Mucosa of descending colon (tissue), 3 donors: Measurements from ENCODE around the gene RASSF5. TPM values are rescaled to one million over a fixed set of nuclear protein-coding genes. Genes with fewer than 3 reads are reported as not detected.

Experiments used
- ATAC-seq: fragments of 200-7000 bp; cut with Tn5 transposase; one replicate; pipeline ENCODE4 v1.9.1; 2020; ENCODE audit warnings: mild to moderate bottlenecking, moderate library complexity
- DNase-seq, 3 donors: peaks; one replicate each; pipeline ENCODE4 v3.0.0-alpha.2; 2020
- H3K36me3 ChIP-seq: fragments of 200-600 bp; one replicate; pipeline ENCODE4 v1.8.0; 2021; ENCODE audit warnings: low read depth, mild to moderate bottlenecking
- H3K4me1 ChIP-seq: fragments of 200-600 bp; one replicate; pipeline ENCODE4 v1.8.0; 2021; ENCODE audit warnings: low read depth, mild to moderate bottlenecking
- H3K4me3 ChIP-seq: fragments of 200-600 bp; one replicate; pipeline ENCODE4 v1.8.0; 2021; ENCODE audit warnings: mild to moderate bottlenecking
- H3K9me3 ChIP-seq: fragments of 200-600 bp; one replicate; pipeline ENCODE4 v1.8.0; 2021; ENCODE audit warnings: mild to moderate bottlenecking
- intact Hi-C, 2 donors: fragments of 100-400 bp; cut with DNase I in 1 of 2; cut with micrococcal nuclease in 1 of 2; formaldehyde crosslinking; loops; one replicate each; pipeline versions ENCODE4 v1.11.0 to v1.11.1; 2022; cut with DNase I, micrococcal nuclease
- total RNA-seq, 3 donors: library from RNA; stranded (reverse); fragmentation: NEBNext Ultra II Directional in 2 of 3; extraction: Animal tissue kit (Norgen Biotek cat#: 25700) in 2 of 3; gene quantifications; one replicate each; pipeline versions ENCODE4 v1.2.1 to v1.2.4, GENCODE V29; 2021 to 2023
- TF ChIP-seq, protein P1 (sequence below): fragments of 200-600 bp; IDR thresholded peaks from one replicate; pipeline ENCODE4 v1.8.0; 2022; ENCODE audit warnings: antibody characterized with exemption, mild to moderate bottlenecking
- donor health status: DM: no; HTN: no; CAD: no; lungs with moderate emphysema.
- donor health status: DM: no; HTN: no; CAD: no.
- donor health status: DM: no; HTN: yes; CAD: no.

Gene RASSF5
- total RNA-seq, 3 donors from 2014 or later, result 5.3 to 7.6 (median 5.8) TPM

DNA sequence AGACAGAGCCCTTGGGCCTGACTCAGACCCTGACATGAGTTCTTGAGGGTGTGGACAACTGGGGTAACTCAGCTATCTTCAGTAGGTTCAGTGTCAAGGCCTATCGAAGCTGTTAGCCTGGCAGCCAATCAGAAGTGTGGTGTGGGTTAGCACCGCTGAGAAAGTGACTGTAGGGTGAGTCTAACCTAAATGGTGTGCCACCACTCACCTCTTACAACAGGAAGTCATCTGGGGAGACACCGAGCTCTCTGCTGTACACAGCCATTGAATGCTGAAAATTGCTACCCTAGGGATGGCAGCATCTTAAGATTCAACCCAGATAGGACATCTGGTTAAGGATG, 44.6 kb downstream of the RASSF5 start:
- Histone ChIP-seq H3K36me3 (no peaks in the 10 kb centered on the region), H3K4me1 (peaks cover 8% of the 10 kb centered on the region), H3K4me3 (no peak overlapping the region), H3K9me3 (no peaks in the 10 kb centered on the region)
- ATAC-seq, result peak; percentile 66
- TF ChIP-seq, protein P1, sequence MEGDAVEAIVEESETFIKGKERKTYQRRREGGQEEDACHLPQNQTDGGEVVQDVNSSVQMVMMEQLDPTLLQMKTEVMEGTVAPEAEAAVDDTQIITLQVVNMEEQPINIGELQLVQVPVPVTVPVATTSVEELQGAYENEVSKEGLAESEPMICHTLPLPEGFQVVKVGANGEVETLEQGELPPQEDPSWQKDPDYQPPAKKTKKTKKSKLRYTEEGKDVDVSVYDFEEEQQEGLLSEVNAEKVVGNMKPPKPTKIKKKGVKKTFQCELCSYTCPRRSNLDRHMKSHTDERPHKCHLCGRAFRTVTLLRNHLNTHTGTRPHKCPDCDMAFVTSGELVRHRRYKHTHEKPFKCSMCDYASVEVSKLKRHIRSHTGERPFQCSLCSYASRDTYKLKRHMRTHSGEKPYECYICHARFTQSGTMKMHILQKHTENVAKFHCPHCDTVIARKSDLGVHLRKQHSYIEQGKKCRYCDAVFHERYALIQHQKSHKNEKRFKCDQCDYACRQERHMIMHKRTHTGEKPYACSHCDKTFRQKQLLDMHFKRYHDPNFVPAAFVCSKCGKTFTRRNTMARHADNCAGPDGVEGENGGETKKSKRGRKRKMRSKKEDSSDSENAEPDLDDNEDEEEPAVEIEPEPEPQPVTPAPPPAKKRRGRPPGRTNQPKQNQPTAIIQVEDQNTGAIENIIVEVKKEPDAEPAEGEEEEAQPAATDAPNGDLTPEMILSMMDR, result no peak
- DNase-seq, result peak in 1 of 3 donors; percentile 29
- intact Hi-C loops, result no loop called here

DNA sequence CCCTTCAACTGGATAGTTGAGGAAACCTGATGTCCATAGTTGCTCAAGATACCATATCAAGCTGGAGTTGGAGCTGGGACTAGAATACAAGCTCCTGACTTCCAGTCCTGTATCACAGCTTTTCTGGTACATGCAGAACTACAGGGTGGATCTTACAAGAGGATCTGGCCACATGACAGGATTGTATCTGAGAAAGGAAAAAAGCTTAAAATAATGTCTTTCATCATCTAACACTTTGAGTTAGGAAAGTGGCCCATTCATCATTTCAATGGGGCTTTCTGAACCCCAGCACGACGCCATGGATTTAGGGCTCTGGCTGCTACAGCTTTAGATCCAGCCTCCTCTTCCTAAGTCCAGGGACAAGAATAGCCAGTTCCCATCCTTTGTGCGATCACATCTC, 46.9 kb downstream of the RASSF5 start:
- Histone ChIP-seq H3K4me1 (peaks cover 23% of the 10 kb centered on the region), H3K9me3 (no peaks in the 10 kb centered on the region), H3K36me3 (no peaks in the 10 kb centered on the region), H3K4me3 (no peak overlapping the region)
- TF ChIP-seq, protein P1, result no peak
- intact Hi-C loops, result no loop called here
- ATAC-seq, result no peak
- no peak for DNase-seq

DNA sequence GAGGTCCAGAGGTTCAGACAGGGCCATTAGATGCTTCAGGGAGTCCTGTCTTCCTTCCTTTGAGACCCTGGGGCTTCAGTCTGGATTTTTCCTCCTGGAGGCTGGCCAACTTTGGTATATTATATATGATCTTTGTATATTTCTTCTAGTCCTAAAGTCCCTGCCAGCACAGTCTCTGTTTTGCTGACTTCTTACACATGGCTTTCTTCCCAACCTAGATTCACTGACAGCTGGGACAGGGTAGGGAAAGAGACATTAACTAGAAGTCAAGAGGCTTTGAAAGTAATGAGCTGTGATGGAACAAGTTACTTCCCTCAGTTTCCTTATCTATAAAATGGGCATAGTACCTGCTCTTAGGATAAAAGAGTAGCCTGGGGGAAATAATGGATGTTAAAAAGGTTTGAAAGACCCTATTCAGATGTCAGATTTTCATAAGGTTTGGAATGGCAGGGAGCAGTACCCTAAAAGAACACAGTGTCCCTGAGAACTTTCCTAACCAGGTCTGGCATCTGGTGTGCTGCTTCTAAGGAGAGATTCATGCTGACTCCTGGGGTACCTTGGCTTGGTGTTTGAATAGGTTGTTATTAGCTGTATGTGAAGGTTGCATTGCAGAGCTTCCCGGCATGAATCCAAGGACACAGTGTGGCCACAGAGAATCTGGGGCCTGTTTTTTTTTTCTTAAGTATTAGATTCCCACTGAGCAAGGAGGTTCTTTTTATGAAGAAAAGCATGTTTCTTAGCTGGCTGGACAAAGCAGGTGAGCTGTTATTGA, 47.6 kb downstream of the RASSF5 start:
- Histone ChIP-seq H3K4me3 (no peak overlapping the region), H3K4me1 (peaks cover 28% of the 10 kb centered on the region), H3K36me3 (no peaks in the 10 kb centered on the region), H3K9me3 (no peaks in the 10 kb centered on the region)
- intact Hi-C loops, result no loop called here
- DNase-seq, result no peak
- ATAC-seq, result no peak
- TF ChIP-seq, protein P1, result no peak

DNA sequence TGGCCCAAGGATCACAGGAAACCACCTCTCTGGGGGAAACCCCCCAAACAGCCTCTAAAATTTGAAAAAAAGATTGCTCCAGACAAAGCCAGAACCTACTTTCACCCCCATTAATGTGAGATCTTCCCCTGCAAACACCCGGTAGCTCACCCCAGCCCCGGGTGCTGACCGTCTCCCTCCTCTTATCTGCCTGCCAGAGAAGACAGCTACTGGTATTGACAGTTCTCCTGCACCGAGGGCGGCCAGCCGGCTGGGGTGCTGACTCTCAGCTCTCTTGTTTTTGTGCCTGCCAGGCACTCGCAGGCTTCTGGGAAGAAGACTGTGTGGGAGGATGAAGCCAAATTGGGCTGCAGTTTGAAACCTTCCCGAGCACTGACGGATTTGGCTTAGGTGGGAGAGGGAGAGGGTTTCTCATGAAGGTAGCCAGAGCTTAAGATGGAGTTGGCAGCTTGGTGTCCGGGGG, 48.2 kb downstream of the RASSF5 start:
- TF ChIP-seq, protein P1, result no peak
- intact Hi-C loops, result no loop called here
- Histone ChIP-seq H3K4me1 (peaks cover 34% of the 10 kb centered on the region), H3K36me3 (no peaks in the 10 kb centered on the region), H3K4me3 (no peak overlapping the region), H3K9me3 (no peaks in the 10 kb centered on the region)
- ATAC-seq (no peak), DNase-seq (peak in 1 of 3 donors; percentile 67)

DNA sequence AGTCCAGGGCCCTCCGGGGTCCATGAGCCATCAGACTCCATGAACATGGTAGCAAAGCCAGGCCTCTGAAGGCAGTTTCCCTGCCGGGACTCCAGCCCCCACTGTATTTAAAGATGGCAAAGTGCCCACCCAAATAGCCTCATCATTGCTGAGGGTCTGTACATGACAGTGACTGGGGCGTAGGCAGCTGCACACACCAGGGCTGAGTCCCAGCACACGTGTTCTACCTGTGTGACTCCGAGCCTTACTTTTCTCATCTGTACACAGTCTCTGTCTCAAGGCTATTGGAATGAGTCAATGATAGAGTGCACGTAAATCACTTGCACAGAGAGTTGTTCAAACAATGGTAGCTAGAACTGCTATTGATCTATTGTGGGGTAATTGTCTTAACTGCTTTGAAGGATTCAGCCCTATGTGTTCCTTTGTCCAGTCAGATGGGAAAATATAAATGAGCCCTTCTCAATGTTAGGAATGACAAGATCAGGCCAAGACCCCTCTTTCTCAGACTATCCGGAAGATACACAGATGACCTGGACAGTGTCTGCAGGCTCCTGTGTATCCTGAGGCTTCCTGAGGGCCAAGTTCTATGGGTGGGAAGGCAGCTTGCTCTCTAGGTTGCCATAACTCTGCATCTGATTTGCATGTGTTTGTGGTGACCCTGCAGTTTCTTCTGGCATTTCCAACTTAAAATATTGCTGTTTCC, 48.9 kb downstream of the RASSF5 start:
- TF ChIP-seq, protein P1, result no peak
- peaks cover 34% of the 10 kb centered on the region for H3K4me1 ChIP-seq
- H3K4me3 ChIP-seq, result no peak overlapping the region
- no peak for ATAC-seq
- no peaks in the 10 kb centered on the region for H3K36me3 ChIP-seq
- intact Hi-C loops, result no loop called here
- DNase-seq, result no peak
- H3K9me3 ChIP-seq, result no peaks in the 10 kb centered on the region
